ENCODE results near the gene DSE. TPM values are rescaled to one million over a fixed set of nuclear protein-coding genes. Genes with fewer than 3 reads are reported as not detected.

DSE gene
- polyA plus RNA-seq, 2 of the 4 experiments (the other 2 are of a cell fraction): 20.2 to 22.7 TPM

DNA sequence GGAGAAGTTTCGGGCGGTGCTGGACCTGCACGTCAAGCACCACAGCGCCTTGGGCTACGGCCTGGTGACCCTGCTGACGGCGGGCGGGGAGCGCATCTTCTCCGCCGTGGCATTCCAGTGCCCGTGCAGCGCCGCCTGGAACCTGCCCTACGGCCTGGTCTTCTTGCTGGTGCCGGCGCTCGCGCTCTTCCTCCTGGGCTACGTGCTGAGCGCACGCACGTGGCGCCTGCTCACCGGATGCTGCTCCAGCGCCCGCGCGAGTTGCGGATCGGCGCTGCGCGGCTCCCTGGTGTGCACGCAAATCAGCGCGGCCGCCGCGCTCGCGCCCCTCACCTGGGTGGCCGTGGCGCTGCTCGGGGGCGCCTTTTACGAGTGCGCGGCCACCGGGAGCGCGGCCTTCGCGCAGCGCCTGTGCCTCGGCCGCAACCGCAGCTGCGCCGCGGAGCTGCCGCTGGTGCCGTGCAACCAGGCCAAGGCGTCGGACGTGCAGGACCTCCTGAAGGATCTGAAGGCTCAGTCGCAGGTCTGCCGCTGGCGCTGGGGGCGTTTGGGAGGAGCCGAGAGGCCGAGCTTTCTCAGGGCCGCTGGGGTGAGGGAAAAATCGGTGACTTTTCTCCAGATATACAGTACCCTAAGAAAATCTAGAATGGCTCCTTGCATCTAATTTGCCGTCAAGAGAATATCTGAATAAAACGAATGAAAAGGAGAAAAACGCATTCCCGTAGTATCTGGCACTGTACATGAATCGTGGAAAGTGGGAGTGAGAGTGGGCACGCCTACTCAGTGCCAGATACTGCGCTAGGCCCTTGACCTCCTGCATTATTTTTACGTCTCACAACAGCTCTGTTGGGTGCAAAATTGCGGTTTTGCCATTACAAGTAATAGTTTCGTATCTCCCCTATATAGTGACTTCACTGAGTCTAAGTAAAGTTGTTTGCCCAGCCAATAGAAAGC, 91.5 kb downstream of the DSE start (continued):
- TF ChIP-seq, protein P1, sequence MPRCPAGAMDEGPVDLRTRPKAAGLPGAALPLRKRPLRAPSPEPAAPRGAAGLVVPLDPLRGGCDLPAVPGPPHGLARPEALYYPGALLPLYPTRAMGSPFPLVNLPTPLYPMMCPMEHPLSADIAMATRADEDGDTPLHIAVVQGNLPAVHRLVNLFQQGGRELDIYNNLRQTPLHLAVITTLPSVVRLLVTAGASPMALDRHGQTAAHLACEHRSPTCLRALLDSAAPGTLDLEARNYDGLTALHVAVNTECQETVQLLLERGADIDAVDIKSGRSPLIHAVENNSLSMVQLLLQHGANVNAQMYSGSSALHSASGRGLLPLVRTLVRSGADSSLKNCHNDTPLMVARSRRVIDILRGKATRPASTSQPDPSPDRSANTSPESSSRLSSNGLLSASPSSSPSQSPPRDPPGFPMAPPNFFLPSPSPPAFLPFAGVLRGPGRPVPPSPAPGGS (IDR thresholded peaks at IDR 0.05): no peak
- TF ChIP-seq TP53 (CRISPR knock-in tag; IDR thresholded peaks at IDR 0.05): no peak
- TF ChIP-seq HOXA7 (CRISPR knock-in tag; IDR thresholded peaks at IDR 0.05): no peak
- TF ChIP-seq HEYL (CRISPR knock-in tag; IDR thresholded peaks at IDR 0.05): no peak
- no peak for TF ChIP-seq CBX2 (IDR thresholded peaks at IDR 0.05; ENCODE audit: borderline replicate concordance, low read depth)
- TF ChIP-seq BHLHE40 (IDR thresholded peaks at IDR 0.05; ENCODE audit: low read depth, low read length): no peak
- TF ChIP-seq, protein P2, sequence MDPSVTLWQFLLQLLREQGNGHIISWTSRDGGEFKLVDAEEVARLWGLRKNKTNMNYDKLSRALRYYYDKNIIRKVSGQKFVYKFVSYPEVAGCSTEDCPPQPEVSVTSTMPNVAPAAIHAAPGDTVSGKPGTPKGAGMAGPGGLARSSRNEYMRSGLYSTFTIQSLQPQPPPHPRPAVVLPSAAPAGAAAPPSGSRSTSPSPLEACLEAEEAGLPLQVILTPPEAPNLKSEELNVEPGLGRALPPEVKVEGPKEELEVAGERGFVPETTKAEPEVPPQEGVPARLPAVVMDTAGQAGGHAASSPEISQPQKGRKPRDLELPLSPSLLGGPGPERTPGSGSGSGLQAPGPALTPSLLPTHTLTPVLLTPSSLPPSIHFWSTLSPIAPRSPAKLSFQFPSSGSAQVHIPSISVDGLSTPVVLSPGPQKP (IDR thresholded peaks at IDR 0.05; ENCODE audit: low read depth, low read length): no peak
- TF ChIP-seq KDM5A (IDR thresholded peaks at IDR 0.05): no peak

DNA sequence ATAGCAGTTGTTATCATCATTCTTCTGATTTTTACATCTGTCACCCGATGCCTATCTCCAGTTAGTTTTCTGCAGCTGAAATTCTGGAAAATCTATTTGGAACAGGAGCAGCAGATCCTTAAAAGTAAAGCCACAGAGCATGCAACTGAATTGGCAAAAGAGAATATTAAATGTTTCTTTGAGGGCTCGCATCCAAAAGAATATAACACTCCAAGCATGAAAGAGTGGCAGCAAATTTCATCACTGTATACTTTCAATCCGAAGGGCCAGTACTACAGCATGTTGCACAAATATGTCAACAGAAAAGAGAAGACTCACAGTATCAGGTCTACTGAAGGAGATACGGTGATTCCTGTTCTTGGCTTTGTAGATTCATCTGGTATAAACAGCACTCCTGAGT, 92.6 kb downstream of the DSE start:
- H3K4me3 ChIP-seq: no peak overlapping the region
- no peak for DNase-seq (ENCODE audit: low read depth in 1 of 2, low spot score in 1 of 2)
- H3K4me2 ChIP-seq: no peak overlapping the region
- ChIA-PET CTCF (no interaction called here), POLR2A (no interaction called here)
- no peaks in the 10 kb centered on the region for H3K9me3 ChIP-seq
- TF ChIP-seq, protein P3, sequence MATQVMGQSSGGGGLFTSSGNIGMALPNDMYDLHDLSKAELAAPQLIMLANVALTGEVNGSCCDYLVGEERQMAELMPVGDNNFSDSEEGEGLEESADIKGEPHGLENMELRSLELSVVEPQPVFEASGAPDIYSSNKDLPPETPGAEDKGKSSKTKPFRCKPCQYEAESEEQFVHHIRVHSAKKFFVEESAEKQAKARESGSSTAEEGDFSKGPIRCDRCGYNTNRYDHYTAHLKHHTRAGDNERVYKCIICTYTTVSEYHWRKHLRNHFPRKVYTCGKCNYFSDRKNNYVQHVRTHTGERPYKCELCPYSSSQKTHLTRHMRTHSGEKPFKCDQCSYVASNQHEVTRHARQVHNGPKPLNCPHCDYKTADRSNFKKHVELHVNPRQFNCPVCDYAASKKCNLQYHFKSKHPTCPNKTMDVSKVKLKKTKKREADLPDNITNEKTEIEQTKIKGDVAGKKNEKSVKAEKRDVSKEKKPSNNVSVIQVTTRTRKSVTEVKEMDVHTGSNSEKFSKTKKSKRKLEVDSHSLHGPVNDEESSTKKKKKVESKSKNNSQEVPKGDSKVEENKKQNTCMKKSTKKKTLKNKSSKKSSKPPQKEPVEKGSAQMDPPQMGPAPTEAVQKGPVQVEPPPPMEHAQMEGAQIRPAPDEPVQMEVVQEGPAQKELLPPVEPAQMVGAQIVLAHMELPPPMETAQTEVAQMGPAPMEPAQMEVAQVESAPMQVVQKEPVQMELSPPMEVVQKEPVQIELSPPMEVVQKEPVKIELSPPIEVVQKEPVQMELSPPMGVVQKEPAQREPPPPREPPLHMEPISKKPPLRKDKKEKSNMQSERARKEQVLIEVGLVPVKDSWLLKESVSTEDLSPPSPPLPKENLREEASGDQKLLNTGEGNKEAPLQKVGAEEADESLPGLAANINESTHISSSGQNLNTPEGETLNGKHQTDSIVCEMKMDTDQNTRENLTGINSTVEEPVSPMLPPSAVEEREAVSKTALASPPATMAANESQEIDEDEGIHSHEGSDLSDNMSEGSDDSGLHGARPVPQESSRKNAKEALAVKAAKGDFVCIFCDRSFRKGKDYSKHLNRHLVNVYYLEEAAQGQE (IDR thresholded peaks at IDR 0.05): no peak
- TF ChIP-seq NPAS2 (CRISPR knock-in tag; IDR thresholded peaks at IDR 0.05; ENCODE audit: borderline replicate concordance) (no peak), GATA3 (IDR thresholded peaks at IDR 0.05; ENCODE audit: borderline replicate concordance) (no peak), RNF2 (IDR thresholded peaks at IDR 0.05; ENCODE audit: borderline replicate concordance, low read depth) (no peak), KDM5A (IDR thresholded peaks at IDR 0.05) (no peak), JUNB (IDR thresholded peaks at IDR 0.05) (no peak), CHD4 (IDR thresholded peaks at IDR 0.05; ENCODE audit: borderline replicate concordance) (no peak)
- TF ChIP-seq, protein P4, sequence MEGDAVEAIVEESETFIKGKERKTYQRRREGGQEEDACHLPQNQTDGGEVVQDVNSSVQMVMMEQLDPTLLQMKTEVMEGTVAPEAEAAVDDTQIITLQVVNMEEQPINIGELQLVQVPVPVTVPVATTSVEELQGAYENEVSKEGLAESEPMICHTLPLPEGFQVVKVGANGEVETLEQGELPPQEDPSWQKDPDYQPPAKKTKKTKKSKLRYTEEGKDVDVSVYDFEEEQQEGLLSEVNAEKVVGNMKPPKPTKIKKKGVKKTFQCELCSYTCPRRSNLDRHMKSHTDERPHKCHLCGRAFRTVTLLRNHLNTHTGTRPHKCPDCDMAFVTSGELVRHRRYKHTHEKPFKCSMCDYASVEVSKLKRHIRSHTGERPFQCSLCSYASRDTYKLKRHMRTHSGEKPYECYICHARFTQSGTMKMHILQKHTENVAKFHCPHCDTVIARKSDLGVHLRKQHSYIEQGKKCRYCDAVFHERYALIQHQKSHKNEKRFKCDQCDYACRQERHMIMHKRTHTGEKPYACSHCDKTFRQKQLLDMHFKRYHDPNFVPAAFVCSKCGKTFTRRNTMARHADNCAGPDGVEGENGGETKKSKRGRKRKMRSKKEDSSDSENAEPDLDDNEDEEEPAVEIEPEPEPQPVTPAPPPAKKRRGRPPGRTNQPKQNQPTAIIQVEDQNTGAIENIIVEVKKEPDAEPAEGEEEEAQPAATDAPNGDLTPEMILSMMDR (IDR thresholded peaks at IDR 0.05): no peak
- FAIRE-seq: no peak
- no peak for ATAC-seq
- 63% methylated on average over 4 of the region's 4 CpGs for WGBS (ENCODE audit: missing lambda C conversion rate)
- H3K4me1 ChIP-seq: no peaks in the 10 kb centered on the region
- no peak overlapping the region for H3K27ac ChIP-seq
